Gastrocnemius medialis (tissue), 4 donors: ENCODE results near the gene FAM50A.

Source experiments
- CTCF ChIP-seq, 5 experiments: fragments of 450-650 bp in 3 of 5; fragments of 200-600 bp in 2 of 5; sonication (generic) in 2 of 5; IDR thresholded peaks in 4 of 5; conservative IDR thresholded peaks in 1 of 5; 1 replicate in 4 of 5; 2 replicates in 1 of 5; pipeline ENCODE4 v1.5.1; 2016 to 2019; ENCODE audit warnings: antibody characterized with exemption in 5 of 5, mild to moderate bottlenecking in 3 of 5, moderate library complexity in 3 of 5
- POLR2A ChIP-seq, 2 donors: fragments of 450-650 bp; IDR thresholded peaks; one replicate each; pipeline ENCODE4 v1.6.1; 2017; ENCODE audit warnings: antibody characterized with exemption in 2 of 2, mild to moderate bottlenecking in 2 of 2, moderate library complexity in 2 of 2

- TF ChIP-seq POLR2A (IDR thresholded peaks at IDR 0.05) (no peak), CTCF (IDR thresholded peaks at IDR 0.05 in 4 of 5, conservative IDR thresholded peaks at IDR 0.05 in 1 of 5) (no peak)
Measured at GRCh38 chrX:154470434-154470833, 26.5 kb downstream of the FAM50A start.
